Gastrocnemius medialis (tissue), 4 donors: ENCODE results near the gene PDIA5.

ENCODE experiments used
- POLR2A ChIP-seq, 2 donors: fragments of 450-650 bp; IDR thresholded peaks; one replicate each; pipeline ENCODE4 v1.6.1; 2017; ENCODE audit warnings: antibody characterized with exemption in 2 of 2, mild to moderate bottlenecking in 2 of 2, moderate library complexity in 2 of 2
- TF ChIP-seq, protein P1 (sequence below), 5 experiments: fragments of 450-650 bp in 3 of 5; fragments of 200-600 bp in 2 of 5; sonication (generic) in 2 of 5; IDR thresholded peaks in 4 of 5; conservative IDR thresholded peaks in 1 of 5; 1 replicate in 4 of 5; 2 replicates in 1 of 5; pipeline ENCODE4 v1.5.1; 2016 to 2019; ENCODE audit warnings: antibody characterized with exemption in 5 of 5, mild to moderate bottlenecking in 3 of 5, moderate library complexity in 3 of 5

DNA sequence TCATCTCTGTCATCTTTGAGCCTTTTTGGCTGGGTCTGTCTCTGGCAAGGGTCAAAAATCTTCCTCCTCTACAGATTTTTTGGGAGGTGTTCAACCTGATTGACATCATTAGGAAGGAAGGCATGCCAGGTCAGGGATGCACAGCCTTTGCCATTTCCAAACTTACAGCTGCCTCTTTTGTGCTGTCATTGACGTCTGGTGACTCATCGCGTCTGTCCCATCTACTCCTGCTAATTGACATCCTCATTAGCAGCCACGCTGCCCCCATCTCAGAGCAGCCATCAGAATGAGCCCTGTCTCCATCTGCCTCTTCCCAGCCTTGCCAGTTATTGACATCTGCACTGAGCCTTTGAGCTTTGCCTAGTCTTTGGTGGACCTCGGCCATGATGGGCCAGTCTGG lies 53.0 kb downstream of the PDIA5 start:
- TF ChIP-seq POLR2A (IDR thresholded peaks at IDR 0.05) = no peak
- TF ChIP-seq, protein P1, sequence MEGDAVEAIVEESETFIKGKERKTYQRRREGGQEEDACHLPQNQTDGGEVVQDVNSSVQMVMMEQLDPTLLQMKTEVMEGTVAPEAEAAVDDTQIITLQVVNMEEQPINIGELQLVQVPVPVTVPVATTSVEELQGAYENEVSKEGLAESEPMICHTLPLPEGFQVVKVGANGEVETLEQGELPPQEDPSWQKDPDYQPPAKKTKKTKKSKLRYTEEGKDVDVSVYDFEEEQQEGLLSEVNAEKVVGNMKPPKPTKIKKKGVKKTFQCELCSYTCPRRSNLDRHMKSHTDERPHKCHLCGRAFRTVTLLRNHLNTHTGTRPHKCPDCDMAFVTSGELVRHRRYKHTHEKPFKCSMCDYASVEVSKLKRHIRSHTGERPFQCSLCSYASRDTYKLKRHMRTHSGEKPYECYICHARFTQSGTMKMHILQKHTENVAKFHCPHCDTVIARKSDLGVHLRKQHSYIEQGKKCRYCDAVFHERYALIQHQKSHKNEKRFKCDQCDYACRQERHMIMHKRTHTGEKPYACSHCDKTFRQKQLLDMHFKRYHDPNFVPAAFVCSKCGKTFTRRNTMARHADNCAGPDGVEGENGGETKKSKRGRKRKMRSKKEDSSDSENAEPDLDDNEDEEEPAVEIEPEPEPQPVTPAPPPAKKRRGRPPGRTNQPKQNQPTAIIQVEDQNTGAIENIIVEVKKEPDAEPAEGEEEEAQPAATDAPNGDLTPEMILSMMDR (IDR thresholded peaks at IDR 0.05 in 4 of 5, conservative IDR thresholded peaks at IDR 0.05 in 1 of 5) = no peak
